Caco-2 (cell line): ENCODE data around the gene MAPK14. TPM values are rescaled to one million over a fixed set of nuclear protein-coding genes. Genes with fewer than 3 reads are reported as not detected.

Experiments
- BruUV-seq: library from RNA; stranded (reverse); fragments of 400-500 nt; replicated peaks from 2 replicates; lab custom pipeline; 2021; lab: Mats Ljungman, UMichigan
- CTCF ChIA-PET: fragments of 300-600 bp; sonication (Branson Sonifier 250); formaldehyde crosslinking; loops from one replicate; lab custom pipeline; 2022; ENCODE audit warnings: antibody characterized with exemption; lab: Charles Lee
- POLR2A ChIA-PET: fragments of 300-600 bp; sonication (Branson Sonifier 250); formaldehyde crosslinking; loops from one replicate; lab custom pipeline; 2022; ENCODE audit warnings: antibody characterized with exemption; lab: Charles Lee
- DNase-seq, 2 experiments: peaks; one replicate each; pipeline versions ENCODE4 v3.0.0 to v3.0.0-alpha.2; 2020 to 2022
- H3K27me3 ChIP-seq: replicated peaks from 2 replicates; pipeline ENCODE4 v1.6.0; 2011; ENCODE audit warnings: low read length; ENCODE audit not compliant: control insufficient read depth, insufficient read depth
- H3K36me3 ChIP-seq: 2 replicates; pipeline ENCODE4 v1.5.1; 2011; ENCODE audit warnings: low read length; ENCODE audit not compliant: control insufficient read depth, insufficient read depth
- H3K4me1 ChIP-seq: fragments of 250-450 bp; sonication (Bioruptor Pico); 2 replicates; pipeline ENCODE4 v1.5.1; 2020; ENCODE audit warnings: mild to moderate bottlenecking
- H3K4me3 ChIP-seq: 2 replicates; pipeline ENCODE4 v1.5.1; 2011; ENCODE audit warnings: low read depth, mild to moderate bottlenecking, control low read depth, low read length
- H3K9me3 ChIP-seq: fragments of 250-450 bp; sonication (Bioruptor Pico); 2 replicates; pipeline ENCODE4 v1.5.1; 2020; ENCODE audit warnings: mild to moderate bottlenecking, moderate library complexity
- H3K27ac Mint-ChIP-seq: one replicate; pipeline ENCODE4 v1.8.0; 2022; ENCODE audit warnings: mixed read lengths; ENCODE audit not compliant: unreplicated experiment
- H3K27me3 Mint-ChIP-seq: one replicate; pipeline ENCODE4 v1.8.0; 2022; ENCODE audit warnings: mixed read lengths; ENCODE audit not compliant: insufficient read depth, unreplicated experiment
- H3K36me3 Mint-ChIP-seq: one replicate; pipeline ENCODE4 v1.8.0; 2022; ENCODE audit warnings: mild to moderate bottlenecking, mixed read lengths; ENCODE audit not compliant: insufficient read depth, unreplicated experiment
- H3K4me1 Mint-ChIP-seq: one replicate; pipeline ENCODE4 v1.8.0; 2022; ENCODE audit warnings: low read depth, mixed read lengths; ENCODE audit not compliant: unreplicated experiment
- H3K4me3 Mint-ChIP-seq: one replicate; pipeline ENCODE4 v1.8.0; 2022; ENCODE audit warnings: mild to moderate bottlenecking, moderate library complexity, mixed read lengths; ENCODE audit not compliant: unreplicated experiment
- H3K9me3 Mint-ChIP-seq: one replicate; pipeline ENCODE4 v1.8.0; 2022; ENCODE audit warnings: mixed read lengths; ENCODE audit not compliant: unreplicated experiment
- CTCF ChIP-seq, 2 experiments: fragments of 200-600 bp in 1 of 2; IDR thresholded peaks; 1 replicate in 1 of 2; 2 replicates in 1 of 2; pipeline versions ENCODE4 v1.5.1 to v1.8.0; 2011 to 2022; ENCODE audit warnings: antibody characterized with exemption in 1 of 2, control low read depth in 1 of 2, inconsistent platforms in 1 of 2, low read depth in 1 of 2, low read length in 1 of 2, mild to moderate bottlenecking in 1 of 2, moderate library complexity in 1 of 2; ENCODE audit not compliant: insufficient read depth in 1 of 2, severe bottlenecking in 1 of 2, unreplicated experiment in 1 of 2
- intact Hi-C: fragments of 100-400 bp; cut with micrococcal nuclease; formaldehyde crosslinking; loops from one replicate; pipeline ENCODE4 v1.10.0; 2022; ENCODE audit not compliant: unreplicated experiment
- total RNA-seq: library from RNA; stranded (reverse); gene quantifications from 2 replicates; pipeline ENCODE4 v1.2.3, GENCODE V29; 2022

The MAPK14 gene
- total RNA-seq, 1 experiment from 2014 or later: 72.0 TPM

GRCh38 chr6:36125575-36125974, 98.0 kb downstream of the MAPK14 start:
- intact Hi-C loops: no loop called here
- H3K36me3 Mint-ChIP-seq: peaks cover 12% of the 10 kb centered on the region
- TF ChIP-seq CTCF (IDR thresholded peaks at IDR 0.05; ENCODE audit: insufficient read depth in 1 of 2, low read depth in 1 of 2, low read length in 1 of 2, severe bottlenecking in 1 of 2, unreplicated experiment in 1 of 2): no peak
- no peaks in the 10 kb centered on the region for H3K27me3 Mint-ChIP-seq
- H3K4me1 ChIP-seq: peaks cover 21% of the 10 kb centered on the region
- no TSS peak for BruUV-seq
- no peaks in the 10 kb centered on the region for H3K9me3 Mint-ChIP-seq
- no peak overlapping the region for H3K4me3 ChIP-seq
- H3K4me1 Mint-ChIP-seq: peaks cover 11% of the 10 kb centered on the region
- no peaks in the 10 kb centered on the region for H3K36me3 ChIP-seq
- H3K27ac Mint-ChIP-seq: no peak overlapping the region
- ChIA-PET POLR2A (no interaction called here), CTCF (no interaction called here)
- DNase-seq: no peak
- no peak overlapping the region for H3K4me3 Mint-ChIP-seq
- H3K27me3 ChIP-seq: no peaks in the 10 kb centered on the region
- H3K9me3 ChIP-seq: no peaks in the 10 kb centered on the region

GRCh38 chr6:36126121-36126520, 98.5 kb downstream of the MAPK14 start:
- no peaks in the 10 kb centered on the region for H3K36me3 ChIP-seq
- H3K4me1 ChIP-seq: peaks cover 17% of the 10 kb centered on the region
- CTCF ChIA-PET: no interaction called here
- POLR2A ChIA-PET: no interaction called here
- peaks cover 6% of the 10 kb centered on the region for H3K4me1 Mint-ChIP-seq
- no peaks in the 10 kb centered on the region for H3K9me3 ChIP-seq
- H3K4me3 Mint-ChIP-seq: no peak overlapping the region
- no peak for TF ChIP-seq CTCF (IDR thresholded peaks at IDR 0.05; ENCODE audit: insufficient read depth in 1 of 2, low read depth in 1 of 2, low read length in 1 of 2, severe bottlenecking in 1 of 2, unreplicated experiment in 1 of 2)
- H3K4me3 ChIP-seq: no peak overlapping the region
- H3K27me3 Mint-ChIP-seq: no peaks in the 10 kb centered on the region
- no peak for DNase-seq
- peaks cover 7% of the 10 kb centered on the region for H3K36me3 Mint-ChIP-seq
- no peaks in the 10 kb centered on the region for H3K27me3 ChIP-seq
- no peak overlapping the region for H3K27ac Mint-ChIP-seq
- H3K9me3 Mint-ChIP-seq: no peaks in the 10 kb centered on the region
- intact Hi-C loops: no loop called here
- no TSS peak for BruUV-seq

GRCh38 chr6:36126553-36127458, 99.2 kb downstream of the MAPK14 start:
- peaks cover 14% of the 10 kb centered on the region for H3K4me1 ChIP-seq
- Mint-ChIP-seq H3K27ac (no peak overlapping the region), H3K4me1 (peaks cover 6% of the 10 kb centered on the region), H3K9me3 (no peaks in the 10 kb centered on the region), H3K4me3 (no peak overlapping the region), H3K27me3 (no peaks in the 10 kb centered on the region), H3K36me3 (peaks cover 7% of the 10 kb centered on the region)
- ChIA-PET CTCF (no interaction called here), POLR2A (no interaction called here)
- no peaks in the 10 kb centered on the region for H3K27me3 ChIP-seq
- no peak overlapping the region for H3K4me3 ChIP-seq
- no peaks in the 10 kb centered on the region for H3K36me3 ChIP-seq
- intact Hi-C loops: no loop called here
- DNase-seq: no peak
- H3K9me3 ChIP-seq: no peaks in the 10 kb centered on the region
- no peak for TF ChIP-seq CTCF (IDR thresholded peaks at IDR 0.05; ENCODE audit: insufficient read depth in 1 of 2, low read depth in 1 of 2, low read length in 1 of 2, severe bottlenecking in 1 of 2, unreplicated experiment in 1 of 2)
- BruUV-seq: no TSS peak
